OCI-LY3 (cell line): ENCODE measurements around the gene KLHL3.

Experiments used
- CTCF ChIP-seq: fragments of 200-600, 300-600 bp; sonication (generic); IDR thresholded peaks from 2 replicates; pipeline ENCODE4 v1.5.1; 2014; ENCODE audit warnings: antibody characterized with exemption, low read length, low read depth
- EZH2phosphoT487 ChIP-seq: fragments of 200-600 bp; shearing (Covaris generic); IDR thresholded peaks from 2 replicates; pipeline ENCODE4 v1.6.1; 2018; ENCODE audit warnings: antibody characterized with exemption, mixed run types, low read depth

GRCh38 chr5:137760719-137761516 lies 25.0 kb upstream of the KLHL3 start:
- TF ChIP-seq CTCF, result no peak
- TF ChIP-seq EZH2phosphoT487, result no peak
